PC-9 (cell line): ENCODE results near the gene PDZD7. TPM values are rescaled to one million over a fixed set of nuclear protein-coding genes. Genes with fewer than 3 reads are reported as not detected.

Source experiments
- BruUV-seq: library from RNA; stranded (reverse); fragments of 400-500 nt; replicated peaks from 2 replicates; lab custom pipeline; 2021; lab: Mats Ljungman, UMichigan
- CTCF ChIA-PET: fragments of 300-600 bp; sonication (Branson Sonifier 250); formaldehyde crosslinking; loops from one replicate; lab custom pipeline; 2022; ENCODE audit warnings: antibody characterized with exemption; lab: Charles Lee
- POLR2A ChIA-PET: fragments of 300-600 bp; sonication (Branson Sonifier 250); formaldehyde crosslinking; loops from one replicate; lab custom pipeline; 2022; ENCODE audit warnings: antibody characterized with exemption; ENCODE audit not compliant: unreplicated experiment; lab: Charles Lee
- DNase-seq, 2 experiments: peaks; one replicate each; pipeline versions ENCODE4 v3.0.0 to v3.0.0-alpha.2; 2015 to 2022; ENCODE audit warnings: mixed read lengths in 1 of 2
- H2AFZ ChIP-seq: fragments of 200-600 bp; sonication (generic); 2 replicates; pipeline ENCODE4 v1.8.1; 2017; ENCODE audit warnings: antibody characterized with exemption
- H3F3A ChIP-seq: fragments of 200-600 bp; sonication (generic); 2 replicates; pipeline ENCODE4 v1.8.1; 2017; ENCODE audit warnings: antibody characterized with exemption, mild to moderate bottlenecking, low read depth; ENCODE audit not compliant: insufficient read depth
- H3K27ac ChIP-seq: fragments of 200-600 bp; sonication (generic); 2 replicates; pipeline ENCODE4 v1.6.1; 2016; ENCODE audit warnings: mixed run types
- H3K27me3 ChIP-seq: fragments of 200-600 bp; sonication (generic); 2 replicates; pipeline ENCODE4 v1.6.1; 2016; ENCODE audit warnings: low read depth, mixed run types; ENCODE audit not compliant: insufficient read depth
- H3K36me3 ChIP-seq: fragments of 200-600 bp; sonication (generic); 2 replicates; pipeline ENCODE4 v1.6.1; 2016; ENCODE audit warnings: low read depth, mixed run types
- H3K4me1 ChIP-seq: fragments of 200-600 bp; sonication (generic); replicated peaks from 2 replicates; pipeline ENCODE4 v1.6.1; 2016; ENCODE audit warnings: mixed run types; ENCODE audit not compliant: insufficient read depth
- H3K4me2 ChIP-seq: fragments of 200-600 bp; sonication (generic); 2 replicates; pipeline ENCODE4 v1.6.1; 2017; ENCODE audit warnings: mixed run types
- H3K4me3 ChIP-seq: fragments of 200-600 bp; sonication (generic); 2 replicates; pipeline ENCODE4 v1.6.1; 2016; ENCODE audit warnings: mixed run types
- H3K79me2 ChIP-seq: fragments of 200-600 bp; sonication (generic); 2 replicates; pipeline ENCODE4 v1.6.1; 2017; ENCODE audit warnings: low read depth, mixed run types
- H3K9me2 ChIP-seq: fragments of 200-600 bp; sonication (generic); 2 replicates; pipeline ENCODE4 v1.8.1; 2017; ENCODE audit warnings: mild to moderate bottlenecking; ENCODE audit not compliant: insufficient read depth
- H3K9me3 ChIP-seq: fragments of 200-600 bp; sonication (generic); 2 replicates; pipeline ENCODE4 v1.8.1; 2016; ENCODE audit warnings: low read depth; ENCODE audit not compliant: insufficient read depth
- H4K20me1 ChIP-seq: fragments of 200-600 bp; sonication (generic); 2 replicates; pipeline ENCODE4 v1.8.1; 2017; ENCODE audit not compliant: insufficient read depth
- CTCF ChIP-seq: fragments of 200-600 bp; sonication (generic); conservative IDR thresholded peaks from 2 replicates; pipeline ENCODE4 v1.6.1; 2017; ENCODE audit warnings: mixed run types, antibody characterized with exemption, mild to moderate bottlenecking, moderate library complexity
- EZH2 ChIP-seq: fragments of 200-600 bp; sonication (generic); IDR thresholded peaks from 2 replicates; pipeline ENCODE4 v1.8.0; 2017; ENCODE audit warnings: antibody characterized with exemption, low read depth
- intact Hi-C: fragments of 100-400 bp; cut with micrococcal nuclease; formaldehyde crosslinking; loops from one replicate; pipeline ENCODE4 v1.10.0; 2022; ENCODE audit not compliant: unreplicated experiment
- total RNA-seq: library from RNA; stranded (reverse); gene quantifications from 2 replicates; pipeline ENCODE4 v1.2.3, GENCODE V29; 2021

PDZD7 gene
- total RNA-seq, 1 experiment from 2014 or later, result 2.8 TPM

GRCh38 chr10:101047268-101047667 lies 16.3 kb upstream of the PDZD7 start:
- TF ChIP-seq CTCF (no peak), EZH2 (no peak)
- H3K36me3 ChIP-seq, result no peaks in the 10 kb centered on the region
- no peaks in the 10 kb centered on the region for H4K20me1 ChIP-seq
- no peaks in the 10 kb centered on the region for H3K9me2 ChIP-seq
- no peak overlapping the region for H3K4me3 ChIP-seq
- CTCF ChIA-PET, result no interaction called here
- H3K27ac ChIP-seq, result no peak overlapping the region
- H3K27me3 ChIP-seq, result no peaks in the 10 kb centered on the region
- H3F3A ChIP-seq, result peaks cover 9% of the 10 kb centered on the region
- DNase-seq, result no peak
- H3K4me1 ChIP-seq, result peaks cover 16% of the 10 kb centered on the region
- no peak overlapping the region for H3K4me2 ChIP-seq
- no peaks in the 10 kb centered on the region for H3K79me2 ChIP-seq
- POLR2A ChIA-PET, result interaction anchor here (0.6 kb wide), 1 partner anchor 19 kb away, joined by 4 read pairs; no protein-coding TSS in a partner anchor
- no peaks in the 10 kb centered on the region for H3K9me3 ChIP-seq
- intact Hi-C loops, result loop anchor here (10.0 kb wide), 1 partner anchor 528 kb away; no protein-coding TSS in a partner anchor
- H2AFZ ChIP-seq, result no peak overlapping the region
- no TSS peak for BruUV-seq

- H3K36me3 ChIP-seq, result no peaks in the 10 kb centered on the region
- DNase-seq, result no peak
- no peaks in the 10 kb centered on the region for H4K20me1 ChIP-seq
- H3K9me3 ChIP-seq, result no peaks in the 10 kb centered on the region
- no peak overlapping the region for H3K4me3 ChIP-seq
- no peak overlapping the region for H2AFZ ChIP-seq
- H3K79me2 ChIP-seq, result no peaks in the 10 kb centered on the region
- POLR2A ChIA-PET, result no interaction called here
- peaks cover 19% of the 10 kb centered on the region for H3K4me1 ChIP-seq
- H3K27me3 ChIP-seq, result no peaks in the 10 kb centered on the region
- no peak overlapping the region for H3K27ac ChIP-seq
- intact Hi-C loops, result loop anchor here (10.0 kb wide), 1 partner anchor 528 kb away; no protein-coding TSS in a partner anchor
- peaks cover 9% of the 10 kb centered on the region for H3F3A ChIP-seq
- CTCF ChIA-PET, result interaction anchor here (0.6 to 0.7 kb wide), 2 partner anchors 15 to 432 kb away, joined by 4 to 15 read pairs; no protein-coding TSS in a partner anchor
- no TSS peak for BruUV-seq
- TF ChIP-seq CTCF (no peak), EZH2 (no peak)
- H3K4me2 ChIP-seq, result no peak overlapping the region
- H3K9me2 ChIP-seq, result no peaks in the 10 kb centered on the region
These were observed 15.7 kb upstream of the PDZD7 start for GRCh38 chr10:101046332-101047238.

- Histone ChIP-seq H3K27me3 (no peaks in the 10 kb centered on the region), H4K20me1 (no peaks in the 10 kb centered on the region), H3K27ac (no peak overlapping the region), H3K79me2 (no peaks in the 10 kb centered on the region), H2AFZ (no peak overlapping the region), H3K36me3 (no peaks in the 10 kb centered on the region), H3K4me2 (peak overlapping the region; percentile 80; the same call in 1 of the 2 replicates), H3K9me2 (no peaks in the 10 kb centered on the region), H3K9me3 (no peaks in the 10 kb centered on the region), H3F3A (peaks cover 9% of the 10 kb centered on the region), H3K4me3 (no peak overlapping the region), H3K4me1 (peaks cover 21% of the 10 kb centered on the region)
- POLR2A ChIA-PET, result no interaction called here
- TF ChIP-seq CTCF (no peak), EZH2 (no peak)
- CTCF ChIA-PET, result interaction anchor here (0.5 to 1.6 kb wide), 3 partner anchors 8 to 98 kb away, joined by 3 to 9 read pairs (median 7); no protein-coding TSS in a partner anchor
- no peak for DNase-seq
- intact Hi-C loops, result loop anchor here (10.0 kb wide), 1 partner anchor 531 kb away; no protein-coding TSS in a partner anchor
- no TSS peak for BruUV-seq
These were observed 13.2 kb upstream of the PDZD7 start for GRCh38 chr10:101044117-101044516.
